Esophagus squamous epithelium (tissue), 4 donors: Measurements from ENCODE around the gene EYS.

Experiments used
- POLR2A ChIP-seq, 4 donors: fragments of 450-650 bp; IDR thresholded peaks; one replicate each; pipeline ENCODE4 v1.6.1; 2017; ENCODE audit warnings: antibody characterized with exemption in 4 of 4, mild to moderate bottlenecking in 4 of 4, moderate library complexity in 3 of 4
- TF ChIP-seq, protein P1 (sequence below), 6 experiments: fragments of 450-650 bp in 4 of 6; fragments of 200-600 bp in 2 of 6; sonication (generic) in 2 of 6; IDR thresholded peaks; one replicate each; pipeline ENCODE4 v1.5.1; 2016 to 2019; ENCODE audit warnings: antibody characterized with exemption in 6 of 6, mild to moderate bottlenecking in 4 of 6, moderate library complexity in 4 of 6

DNA sequence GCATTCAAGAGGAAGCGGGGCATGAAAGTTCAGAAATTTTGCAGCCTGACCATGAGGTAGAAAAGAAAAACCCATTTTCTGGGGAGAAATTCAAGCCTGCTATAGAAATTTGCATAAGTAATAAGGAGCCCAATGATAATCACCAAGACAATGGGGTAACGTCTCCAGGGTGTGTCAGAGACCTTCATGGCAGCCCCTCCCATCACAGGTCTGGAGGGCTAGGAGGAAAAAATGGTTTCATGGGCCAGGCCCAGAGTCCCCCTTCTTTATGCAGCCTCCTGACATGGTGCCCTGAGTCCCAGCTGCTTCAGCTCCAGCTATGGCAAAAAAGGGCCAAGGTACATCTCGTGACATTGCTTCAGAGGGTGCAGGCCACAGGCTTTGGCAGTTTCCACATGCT is 618.5 kb downstream of the EYS start:
- TF ChIP-seq, protein P1, sequence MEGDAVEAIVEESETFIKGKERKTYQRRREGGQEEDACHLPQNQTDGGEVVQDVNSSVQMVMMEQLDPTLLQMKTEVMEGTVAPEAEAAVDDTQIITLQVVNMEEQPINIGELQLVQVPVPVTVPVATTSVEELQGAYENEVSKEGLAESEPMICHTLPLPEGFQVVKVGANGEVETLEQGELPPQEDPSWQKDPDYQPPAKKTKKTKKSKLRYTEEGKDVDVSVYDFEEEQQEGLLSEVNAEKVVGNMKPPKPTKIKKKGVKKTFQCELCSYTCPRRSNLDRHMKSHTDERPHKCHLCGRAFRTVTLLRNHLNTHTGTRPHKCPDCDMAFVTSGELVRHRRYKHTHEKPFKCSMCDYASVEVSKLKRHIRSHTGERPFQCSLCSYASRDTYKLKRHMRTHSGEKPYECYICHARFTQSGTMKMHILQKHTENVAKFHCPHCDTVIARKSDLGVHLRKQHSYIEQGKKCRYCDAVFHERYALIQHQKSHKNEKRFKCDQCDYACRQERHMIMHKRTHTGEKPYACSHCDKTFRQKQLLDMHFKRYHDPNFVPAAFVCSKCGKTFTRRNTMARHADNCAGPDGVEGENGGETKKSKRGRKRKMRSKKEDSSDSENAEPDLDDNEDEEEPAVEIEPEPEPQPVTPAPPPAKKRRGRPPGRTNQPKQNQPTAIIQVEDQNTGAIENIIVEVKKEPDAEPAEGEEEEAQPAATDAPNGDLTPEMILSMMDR (IDR thresholded peaks at IDR 0.05), result no peak
- no peak for TF ChIP-seq POLR2A (IDR thresholded peaks at IDR 0.05)
